Progenitor cell of endocrine pancreas (in vitro differentiated cells): Measurements from ENCODE around the gene MUC6. TPM values are rescaled to one million over a fixed set of nuclear protein-coding genes. Genes with fewer than 3 reads are reported as not detected.

Experiments used
- DNase-seq: peaks from one replicate; pipeline ENCODE4 v3.0.0; 2021; ENCODE audit warnings: low spot score; ENCODE audit not compliant: unreplicated experiment
- H3K27ac Mint-ChIP-seq: 2 replicates; pipeline ENCODE4 v1.8.0; 2021; ENCODE audit warnings: mild to moderate bottlenecking, moderate library complexity, mixed read lengths
- H3K27me3 Mint-ChIP-seq: 2 replicates; pipeline ENCODE4 v1.8.0; 2021; ENCODE audit warnings: mixed read lengths
- H3K36me3 Mint-ChIP-seq: 2 replicates; pipeline ENCODE4 v1.8.0; 2022; ENCODE audit warnings: mixed read lengths; ENCODE audit not compliant: insufficient read depth
- H3K4me1 Mint-ChIP-seq: 2 replicates; pipeline ENCODE4 v1.8.0; 2021; ENCODE audit warnings: low read depth, mixed read lengths
- H3K4me3 Mint-ChIP-seq: 2 replicates; pipeline ENCODE4 v1.8.0; 2021; ENCODE audit warnings: low read depth, mild to moderate bottlenecking, moderate library complexity, mixed read lengths
- H3K9me3 Mint-ChIP-seq: 2 replicates; pipeline ENCODE4 v1.8.0; 2021; ENCODE audit warnings: low read depth, mixed read lengths
- CTCF ChIP-seq: fragments of 200-600 bp; sonication (generic); IDR thresholded peaks from one replicate; pipeline ENCODE4 v1.5.0; 2021; ENCODE audit warnings: antibody characterized with exemption, mild to moderate bottlenecking; ENCODE audit not compliant: unreplicated experiment
- total RNA-seq: library from RNA; stranded (reverse); gene quantifications from 2 replicates; pipeline ENCODE4 v1.2.1, GENCODE V29; 2021

MUC6 gene
- total RNA-seq, 1 donor from 2014 or later = 1.6 TPM

- H3K27ac Mint-ChIP-seq = no peak overlapping the region
- no peaks in the 10 kb centered on the region for H3K9me3 Mint-ChIP-seq
- H3K4me1 Mint-ChIP-seq = no peaks in the 10 kb centered on the region
- H3K4me3 Mint-ChIP-seq = no peak overlapping the region
- H3K36me3 Mint-ChIP-seq = no peaks in the 10 kb centered on the region
- H3K27me3 Mint-ChIP-seq = no peaks in the 10 kb centered on the region
- no peak for TF ChIP-seq CTCF
- DNase-seq = no peak
Observed at GRCh38 chr11:1030086-1030485, 6.4 kb downstream of the MUC6 start.

GRCh38 chr11:1029654-1030053 is 6.9 kb downstream of the MUC6 start:
- Mint-ChIP-seq H3K36me3 (no peaks in the 10 kb centered on the region), H3K4me3 (no peak overlapping the region), H3K9me3 (no peaks in the 10 kb centered on the region), H3K27ac (no peak overlapping the region), H3K4me1 (no peaks in the 10 kb centered on the region), H3K27me3 (no peaks in the 10 kb centered on the region)
- DNase-seq = no peak
- no peak for TF ChIP-seq CTCF

- H3K9me3 Mint-ChIP-seq = no peaks in the 10 kb centered on the region
- no peaks in the 10 kb centered on the region for H3K4me1 Mint-ChIP-seq
- H3K27me3 Mint-ChIP-seq = no peaks in the 10 kb centered on the region
- no peak for TF ChIP-seq CTCF
- no peak overlapping the region for H3K4me3 Mint-ChIP-seq
- DNase-seq = no peak
- no peak overlapping the region for H3K27ac Mint-ChIP-seq
- H3K36me3 Mint-ChIP-seq = no peaks in the 10 kb centered on the region
Observed at GRCh38 chr11:1029051-1029450, 7.5 kb downstream of the MUC6 start.

GRCh38 chr11:1028616-1029015 is 7.9 kb downstream of the MUC6 start:
- no peak overlapping the region for H3K27ac Mint-ChIP-seq
- no peak for TF ChIP-seq CTCF
- no peaks in the 10 kb centered on the region for H3K9me3 Mint-ChIP-seq
- no peaks in the 10 kb centered on the region for H3K36me3 Mint-ChIP-seq
- no peak overlapping the region for H3K4me3 Mint-ChIP-seq
- no peaks in the 10 kb centered on the region for H3K27me3 Mint-ChIP-seq
- H3K4me1 Mint-ChIP-seq = no peaks in the 10 kb centered on the region
- DNase-seq = no peak

GRCh38 chr11:1028291-1028540 is 8.3 kb downstream of the MUC6 start:
- H3K27me3 Mint-ChIP-seq = no peaks in the 10 kb centered on the region
- H3K27ac Mint-ChIP-seq = no peak overlapping the region

More at GRCh38 chr11:1028291-1028540, 8.3 kb downstream of the MUC6 start:
- no peaks in the 10 kb centered on the region for H3K4me1 Mint-ChIP-seq
- no peaks in the 10 kb centered on the region for H3K9me3 Mint-ChIP-seq
- no peak for DNase-seq
- H3K4me3 Mint-ChIP-seq = no peak overlapping the region
- H3K36me3 Mint-ChIP-seq = no peaks in the 10 kb centered on the region
- TF ChIP-seq CTCF = no peak
